OCI-LY1 (cell line): ENCODE data around the gene LPIN1.

Experiments used
- H2AFZ ChIP-seq: fragments of 200-600 bp; sonication (generic), shearing (Covaris generic); 2 replicates; pipeline ENCODE4 v1.6.0; 2014; ENCODE audit warnings: antibody characterized with exemption, mild to moderate bottlenecking, low read length
- H3F3A ChIP-seq: fragments of 200-600 bp; sonication (generic), shearing (Covaris generic); 2 replicates; pipeline ENCODE4 v1.6.0; 2014; ENCODE audit warnings: mild to moderate bottlenecking, antibody characterized with exemption, low read length, moderate library complexity; ENCODE audit not compliant: insufficient read depth
- H3K27ac ChIP-seq: fragments of 200-600 bp; sonication (generic); 2 replicates; pipeline ENCODE4 v1.5.1; 2014; ENCODE audit warnings: low read length, mixed run types, mild to moderate bottlenecking, low read depth; ENCODE audit not compliant: poor library complexity, severe bottlenecking
- H3K27me3 ChIP-seq: fragments of 200-600 bp; sonication (generic); 2 replicates; pipeline ENCODE4 v1.6.0; 2014; ENCODE audit warnings: antibody characterized with exemption, mild to moderate bottlenecking, low read length, moderate library complexity; ENCODE audit not compliant: insufficient read depth
- H3K36me3 ChIP-seq: fragments of 200-600 bp; sonication (generic); 2 replicates; pipeline ENCODE4 v1.6.1; 2014; ENCODE audit warnings: mild to moderate bottlenecking, antibody characterized with exemption, low read length, moderate library complexity, mixed read lengths; ENCODE audit not compliant: insufficient read depth
- H3K4me1 ChIP-seq: fragments of 200-600 bp; sonication (generic); 2 replicates; pipeline ENCODE4 v1.5.1; 2014; ENCODE audit warnings: mild to moderate bottlenecking, low read length, moderate library complexity; ENCODE audit not compliant: insufficient read depth, severe bottlenecking
- H3K4me2 ChIP-seq: fragments of 200-600 bp; sonication (generic), shearing (Covaris generic); 2 replicates; pipeline ENCODE4 v1.6.1; 2014; ENCODE audit warnings: low read length
- H3K4me3 ChIP-seq: fragments of 200-600 bp; sonication (generic); 2 replicates; pipeline ENCODE4 v1.5.1; 2014; ENCODE audit warnings: low read length, low read depth, mild to moderate bottlenecking, mixed read lengths; ENCODE audit not compliant: poor library complexity, severe bottlenecking
- H3K79me2 ChIP-seq: fragments of 200-600 bp; shearing (Covaris generic); 2 replicates; pipeline ENCODE4 v1.6.1; 2016; ENCODE audit warnings: mixed run types, low read length, mixed read lengths; ENCODE audit not compliant: insufficient read depth
- H3K9ac ChIP-seq: fragments of 200-600 bp; sonication (generic), shearing (Covaris generic); 2 replicates; pipeline ENCODE4 v1.6.1; 2014; ENCODE audit warnings: mild to moderate bottlenecking, low read length, mixed read lengths
- H3K9me2 ChIP-seq: fragments of 200-600 bp; sonication (generic), shearing (Covaris generic); 2 replicates; pipeline ENCODE4 v1.6.1; 2014; ENCODE audit warnings: low read depth, mild to moderate bottlenecking, low read length, mixed read lengths
- H3K9me3 ChIP-seq: fragments of 200-600 bp; shearing (Covaris generic); 2 replicates; pipeline ENCODE4 v1.6.1; 2014; ENCODE audit warnings: low read length, mixed read lengths
- H4K20me1 ChIP-seq: fragments of 200-600 bp; sonication (generic), shearing (Covaris generic); 2 replicates; pipeline ENCODE4 v1.6.0; 2016; ENCODE audit warnings: mild to moderate bottlenecking, low read length; ENCODE audit not compliant: insufficient read depth
- EZH2 ChIP-seq: fragments of 200-600 bp; sonication (generic), shearing (Covaris generic); IDR thresholded peaks from 2 replicates; pipeline ENCODE4 v1.8.0; 2017; ENCODE audit warnings: borderline replicate concordance, mixed run types, mild to moderate bottlenecking, antibody characterized with exemption, low read length, moderate library complexity, mixed read lengths
- TF ChIP-seq, protein P1 (sequence below): fragments of 200-600 bp; sonication (generic), shearing (Covaris generic); IDR thresholded peaks from 2 replicates; pipeline ENCODE4 v1.5.1; 2017; ENCODE audit warnings: mild to moderate bottlenecking, antibody characterized with exemption, low read length, moderate library complexity, mixed read lengths

Gene LPIN1

DNA sequence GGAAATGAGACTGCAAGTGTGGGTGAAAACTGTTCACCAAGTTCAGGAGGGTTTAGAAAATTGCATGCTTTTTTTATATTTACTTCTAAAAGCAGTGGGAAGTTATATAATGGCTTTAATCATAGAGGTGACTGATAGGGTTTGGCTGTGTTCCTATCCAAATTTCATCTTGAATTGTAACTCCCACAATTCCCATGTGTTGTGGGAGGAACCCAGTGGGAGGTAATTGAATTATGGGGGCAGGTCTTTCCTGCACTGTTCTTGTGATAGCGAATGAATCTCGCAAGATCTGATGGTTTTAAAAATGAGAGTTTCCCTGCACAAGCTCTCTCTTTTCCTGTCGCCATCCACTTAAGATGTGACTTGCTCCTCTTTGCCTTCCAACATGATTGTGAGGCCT is 40.7 kb upstream of the LPIN1 start:
- Histone ChIP-seq H3K9me2 (no peaks in the 10 kb centered on the region), H3K9me3 (0 out of 2 replicates have a peak, but pooled peaks cover 3% of the 10 kb centered on the region), H3K36me3 (no peaks in the 10 kb centered on the region), H4K20me1 (no peaks in the 10 kb centered on the region), H3K79me2 (no peaks in the 10 kb centered on the region), H2AFZ (no peak overlapping the region), H3K9ac (no peak overlapping the region), H3K4me3 (no peak overlapping the region), H3K27me3 (no peaks in the 10 kb centered on the region), H3F3A (no peaks in the 10 kb centered on the region), H3K4me1 (peaks cover 19% of the 10 kb centered on the region), H3K4me2 (no peak overlapping the region), H3K27ac (no peak overlapping the region)
- TF ChIP-seq, protein P1, sequence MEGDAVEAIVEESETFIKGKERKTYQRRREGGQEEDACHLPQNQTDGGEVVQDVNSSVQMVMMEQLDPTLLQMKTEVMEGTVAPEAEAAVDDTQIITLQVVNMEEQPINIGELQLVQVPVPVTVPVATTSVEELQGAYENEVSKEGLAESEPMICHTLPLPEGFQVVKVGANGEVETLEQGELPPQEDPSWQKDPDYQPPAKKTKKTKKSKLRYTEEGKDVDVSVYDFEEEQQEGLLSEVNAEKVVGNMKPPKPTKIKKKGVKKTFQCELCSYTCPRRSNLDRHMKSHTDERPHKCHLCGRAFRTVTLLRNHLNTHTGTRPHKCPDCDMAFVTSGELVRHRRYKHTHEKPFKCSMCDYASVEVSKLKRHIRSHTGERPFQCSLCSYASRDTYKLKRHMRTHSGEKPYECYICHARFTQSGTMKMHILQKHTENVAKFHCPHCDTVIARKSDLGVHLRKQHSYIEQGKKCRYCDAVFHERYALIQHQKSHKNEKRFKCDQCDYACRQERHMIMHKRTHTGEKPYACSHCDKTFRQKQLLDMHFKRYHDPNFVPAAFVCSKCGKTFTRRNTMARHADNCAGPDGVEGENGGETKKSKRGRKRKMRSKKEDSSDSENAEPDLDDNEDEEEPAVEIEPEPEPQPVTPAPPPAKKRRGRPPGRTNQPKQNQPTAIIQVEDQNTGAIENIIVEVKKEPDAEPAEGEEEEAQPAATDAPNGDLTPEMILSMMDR: no peak
- TF ChIP-seq EZH2: no peak

- Histone ChIP-seq H3K27me3 (no peaks in the 10 kb centered on the region), H3K79me2 (no peaks in the 10 kb centered on the region), H2AFZ (no peak overlapping the region), H3K4me3 (no peak overlapping the region), H4K20me1 (no peaks in the 10 kb centered on the region), H3K9me3 (0 out of 2 replicates have a peak, but pooled peaks cover 3% of the 10 kb centered on the region), H3K9me2 (no peaks in the 10 kb centered on the region), H3K36me3 (no peaks in the 10 kb centered on the region), H3K27ac (no peak overlapping the region), H3K4me1 (no peaks in the 10 kb centered on the region), H3K4me2 (no peak overlapping the region), H3K9ac (no peak overlapping the region), H3F3A (no peaks in the 10 kb centered on the region)
- TF ChIP-seq, protein P1: no peak
- TF ChIP-seq EZH2: no peak
Observed at GRCh38 chr2:11708106-11708505, 38.3 kb upstream of the LPIN1 start.

DNA sequence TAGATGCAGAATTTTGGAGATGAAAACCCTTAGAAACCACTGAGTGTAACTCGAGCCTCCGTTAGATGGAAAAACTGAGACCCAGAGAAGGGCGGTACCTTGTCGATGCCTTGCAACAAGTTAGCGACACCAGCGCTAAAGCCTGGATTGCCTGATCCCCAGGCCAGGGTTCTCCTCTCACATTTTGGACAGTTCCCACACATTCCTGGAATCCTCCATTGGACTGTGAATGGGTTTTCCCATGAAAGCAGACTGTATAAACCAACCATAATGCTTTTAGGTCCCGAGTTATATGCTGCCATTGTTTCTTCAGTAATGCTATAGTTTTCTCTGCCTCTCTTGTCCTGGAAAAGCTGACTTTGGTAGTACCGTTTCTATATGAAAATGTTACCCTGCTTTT is 37.1 kb upstream of the LPIN1 start:
- Histone ChIP-seq H3K4me3 (no peak overlapping the region), H4K20me1 (no peaks in the 10 kb centered on the region), H3F3A (no peaks in the 10 kb centered on the region), H3K27me3 (no peaks in the 10 kb centered on the region), H3K27ac (no peak overlapping the region), H3K4me1 (no peaks in the 10 kb centered on the region), H3K9ac (no peak overlapping the region), H3K4me2 (no peak overlapping the region), H3K9me3 (0 out of 2 replicates have a peak, but pooled peaks cover 3% of the 10 kb centered on the region), H2AFZ (no peak overlapping the region), H3K36me3 (no peaks in the 10 kb centered on the region), H3K79me2 (no peaks in the 10 kb centered on the region), H3K9me2 (no peaks in the 10 kb centered on the region)
- TF ChIP-seq, protein P1: no peak
- no peak for TF ChIP-seq EZH2
